GM21717 (cell line): ENCODE data around the gene KRCC1.

Source experiments
- ATAC-seq: cut with Tn5 transposase; IDR thresholded peaks from one replicate; pipeline ENCODE4 v1.9.1; 2021; ENCODE audit warnings: mild to moderate bottlenecking, moderate library complexity; ENCODE audit not compliant: unreplicated experiment

The KRCC1 gene

GRCh38 chr2:88055371-88056128 is at the start of gene KRCC1:
TSS of gene KRCC1 (minus strand) at chr2:88055783. CDS start at chr2:88028563, 27,220 bp downstream.
- ATAC-seq, result peak; percentile 98

- ATAC-seq, result no peak
These were observed 44.9 kb upstream of the KRCC1 start for GRCh38 chr2:88100489-88100858.

- ATAC-seq, result no peak
These were observed 44.4 kb upstream of the KRCC1 start for GRCh38 chr2:88099798-88100488.

- ATAC-seq, result no peak
These were observed 42.9 kb upstream of the KRCC1 start for GRCh38 chr2:88098558-88098900.

GRCh38 chr2:88097891-88098557 is 42.4 kb upstream of the KRCC1 start:
- ATAC-seq, result no peak

DNA sequence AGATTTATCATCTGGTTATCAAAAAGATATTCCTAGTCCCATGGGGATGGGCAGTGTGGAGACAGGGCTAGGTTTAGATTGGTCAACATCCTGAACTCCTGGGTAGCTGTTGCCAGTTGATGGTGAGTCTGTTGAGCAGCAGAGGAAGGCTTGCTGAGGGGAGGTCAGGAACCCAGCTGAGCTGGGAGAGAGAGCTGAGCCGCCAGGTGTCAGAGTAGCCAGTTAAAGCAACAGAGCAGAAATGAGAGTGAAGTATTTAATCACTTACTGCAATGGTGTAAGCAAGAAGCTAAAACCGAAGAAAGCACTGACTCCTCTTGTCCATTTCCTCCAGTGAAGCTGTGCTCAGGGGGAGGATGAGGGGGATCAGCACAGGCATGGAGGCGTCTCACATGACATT is 41.6 kb upstream of the KRCC1 start:
- no peak for ATAC-seq

GRCh38 chr2:88096708-88097107 is 41.1 kb upstream of the KRCC1 start:
- ATAC-seq, result no peak

GRCh38 chr2:88095022-88095421 is 39.4 kb upstream of the KRCC1 start:
- no peak for ATAC-seq

DNA sequence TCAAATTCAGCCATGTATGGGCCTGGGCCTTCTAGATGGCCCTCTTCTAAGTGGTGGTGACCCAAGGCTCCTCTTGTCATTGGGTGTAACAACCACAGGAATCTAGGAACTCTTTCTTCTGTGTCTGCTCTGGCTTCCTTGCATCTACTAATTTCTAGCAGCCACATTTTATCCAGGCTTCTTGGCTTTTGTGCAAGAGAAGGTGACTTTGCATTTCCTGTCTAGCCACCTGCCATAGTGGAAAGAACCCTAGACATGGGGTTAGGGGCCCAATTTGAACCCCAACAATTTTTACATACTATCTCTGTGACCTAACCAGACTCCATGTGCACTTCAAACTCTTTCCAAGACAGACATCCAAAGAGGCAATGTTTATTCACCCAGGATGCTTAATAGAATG is 37.2 kb upstream of the KRCC1 start:
- ATAC-seq, result no peak

DNA sequence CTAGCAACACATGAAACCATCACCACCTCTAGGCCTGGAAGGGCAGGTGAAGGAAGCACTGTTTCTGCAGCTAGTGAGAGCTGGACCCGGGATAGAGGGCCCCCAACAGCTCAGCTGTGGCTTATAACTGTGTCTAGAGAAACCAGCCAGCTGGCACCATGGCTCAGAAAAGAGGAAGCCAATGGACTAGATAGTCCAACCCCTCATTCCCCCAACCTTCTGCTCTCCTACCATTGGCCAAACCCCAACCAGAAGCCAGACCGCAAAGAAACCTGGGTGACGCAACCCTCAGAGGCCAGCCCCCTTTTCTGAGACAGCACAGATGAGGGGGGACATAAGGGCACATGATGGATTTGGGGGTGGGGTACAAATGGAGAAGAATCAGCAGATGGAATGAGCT is 36.4 kb upstream of the KRCC1 start:
- no peak for ATAC-seq

DNA sequence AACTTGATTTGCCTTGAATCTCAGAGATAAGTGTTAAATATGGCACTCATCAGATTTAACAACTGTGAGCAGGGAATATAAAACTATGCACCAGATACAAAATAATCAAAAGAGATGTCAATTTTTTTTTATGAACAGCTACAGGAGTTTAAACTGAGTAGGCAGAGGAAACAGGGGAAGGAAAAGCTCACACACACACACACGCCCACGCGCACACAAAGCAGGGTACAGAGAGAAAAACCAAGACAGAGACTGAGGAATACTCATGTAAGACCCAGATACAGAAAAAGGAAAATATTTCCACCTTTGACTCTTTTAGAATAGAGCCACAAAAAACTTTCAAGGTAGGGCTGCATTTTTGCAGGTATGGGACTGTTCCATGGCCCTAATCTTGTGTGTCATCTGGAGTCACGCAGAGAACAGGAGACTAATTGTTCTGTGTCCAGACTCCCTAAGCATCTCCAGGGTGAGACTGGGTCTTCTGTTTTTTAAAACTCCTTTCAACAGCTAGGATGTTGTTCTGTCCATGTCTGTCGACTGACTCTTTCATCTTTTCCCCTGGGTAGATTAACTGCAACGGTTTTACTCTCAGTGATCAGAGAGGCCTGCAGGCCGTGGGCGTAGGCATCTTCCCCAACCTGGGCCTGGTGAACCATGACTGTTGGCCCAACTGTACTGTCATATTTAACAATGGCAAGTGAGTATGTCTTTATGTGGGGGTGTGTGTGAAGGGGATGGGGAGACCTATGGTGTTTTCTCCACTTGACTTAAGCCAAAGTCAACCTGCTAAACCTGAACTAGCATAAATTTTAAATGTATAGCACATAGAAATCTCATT is 35.1 kb upstream of the KRCC1 start:
- ATAC-seq, result no peak

DNA sequence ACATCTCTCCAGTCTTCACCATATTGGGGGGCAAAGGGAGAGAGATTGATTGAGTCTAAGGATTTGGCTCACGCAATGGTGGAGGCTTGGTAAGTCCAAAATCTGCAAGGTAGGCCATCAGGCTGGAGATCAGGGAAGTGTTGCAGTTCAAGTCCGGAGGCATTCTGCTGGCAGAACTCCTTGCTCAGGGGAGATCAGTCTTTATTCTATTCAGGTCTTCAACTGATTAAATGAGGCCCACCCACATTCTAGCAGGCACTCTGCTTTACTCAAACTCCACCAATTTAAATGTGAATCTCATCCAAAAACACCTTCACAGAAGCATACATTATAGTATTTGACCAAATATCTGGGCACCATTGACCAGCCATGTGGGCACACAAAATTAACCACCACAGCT is 33.4 kb upstream of the KRCC1 start:
- no peak for ATAC-seq

DNA sequence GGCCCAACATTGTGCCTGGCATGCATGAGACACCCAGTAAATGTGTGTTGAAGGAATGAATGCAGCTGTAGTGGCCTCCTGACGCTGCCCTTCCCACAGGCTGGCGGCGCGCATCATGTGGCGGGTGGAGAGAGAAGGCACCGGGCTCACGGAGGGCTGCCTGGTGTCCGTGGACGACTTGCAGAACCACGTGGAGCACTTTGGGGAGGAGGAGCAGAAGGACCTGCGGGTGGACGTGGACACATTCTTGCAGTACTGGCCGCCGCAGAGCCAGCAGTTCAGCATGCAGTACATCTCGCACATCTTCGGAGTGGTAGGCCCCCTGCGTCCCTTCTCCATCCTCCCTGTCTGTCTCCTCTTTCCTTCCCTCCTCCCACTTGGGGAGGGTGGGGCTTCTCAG is 32.2 kb upstream of the KRCC1 start:
- no peak for ATAC-seq

DNA sequence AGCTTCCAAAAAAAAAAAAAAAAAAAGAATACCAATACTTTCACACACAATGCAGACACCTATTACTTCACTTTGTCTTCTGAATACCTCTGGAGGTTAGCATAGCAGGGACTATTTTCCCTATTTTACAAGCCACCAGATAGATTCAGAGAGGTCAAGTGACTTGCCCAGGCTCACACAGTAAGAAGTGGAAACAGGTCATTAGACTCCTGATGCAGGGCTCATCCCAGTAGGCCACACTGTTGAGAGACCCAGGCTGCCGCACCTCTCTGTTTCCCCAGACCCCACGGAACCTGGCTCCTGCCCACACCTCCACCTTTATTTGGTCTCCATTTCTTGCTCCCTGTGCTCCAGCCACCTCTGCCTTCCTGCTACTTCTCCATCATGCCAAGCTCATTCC is 31.5 kb upstream of the KRCC1 start:
- ATAC-seq, result no peak

- no peak for ATAC-seq
These were observed 30.8 kb upstream of the KRCC1 start for GRCh38 chr2:88086401-88086800.

DNA sequence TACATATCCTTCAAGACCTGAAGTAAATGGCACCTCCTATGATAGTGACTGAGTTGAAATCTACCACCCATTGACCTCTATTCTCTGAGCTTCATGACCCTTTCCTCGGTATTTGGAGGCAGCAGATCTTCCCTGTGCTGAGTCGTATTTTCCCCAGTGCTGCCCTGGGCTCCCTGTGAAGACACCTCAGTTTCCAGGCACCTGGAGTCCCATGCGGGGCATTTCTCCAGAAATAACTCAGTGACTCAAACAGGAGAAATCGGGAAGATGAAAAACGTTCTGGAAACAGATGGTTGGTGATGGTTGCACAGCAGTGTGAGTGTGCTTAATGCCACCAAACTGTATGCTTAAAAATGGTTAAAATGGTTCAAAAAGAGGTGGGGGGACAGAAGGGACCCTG is 30.0 kb upstream of the KRCC1 start:
- ATAC-seq, result no peak

DNA sequence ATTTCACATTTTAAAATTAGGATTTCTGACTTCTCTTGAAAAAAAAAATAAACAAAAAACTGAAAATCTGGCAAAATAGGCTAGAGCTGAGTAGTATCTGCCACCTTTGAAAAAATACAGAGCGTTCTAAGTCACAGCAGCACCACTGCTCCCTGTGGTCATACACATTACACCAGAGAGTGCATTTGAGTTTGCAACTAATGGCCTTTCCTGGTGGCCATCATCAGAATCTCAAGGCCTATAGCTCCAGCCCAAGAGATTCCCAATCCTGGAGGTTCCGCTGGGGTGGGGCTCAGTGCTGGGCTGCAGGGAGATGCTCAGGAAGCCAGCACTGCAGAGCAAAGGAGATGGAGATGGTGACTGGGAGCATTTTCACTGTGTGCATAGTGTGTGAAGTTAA is 29.5 kb upstream of the KRCC1 start:
- no peak for ATAC-seq

- no peak for ATAC-seq
These were observed 27.2 kb upstream of the KRCC1 start for GRCh38 chr2:88082781-88083180.

GRCh38 chr2:88081924-88082608 is 26.5 kb upstream of the KRCC1 start:
- no peak for ATAC-seq

DNA sequence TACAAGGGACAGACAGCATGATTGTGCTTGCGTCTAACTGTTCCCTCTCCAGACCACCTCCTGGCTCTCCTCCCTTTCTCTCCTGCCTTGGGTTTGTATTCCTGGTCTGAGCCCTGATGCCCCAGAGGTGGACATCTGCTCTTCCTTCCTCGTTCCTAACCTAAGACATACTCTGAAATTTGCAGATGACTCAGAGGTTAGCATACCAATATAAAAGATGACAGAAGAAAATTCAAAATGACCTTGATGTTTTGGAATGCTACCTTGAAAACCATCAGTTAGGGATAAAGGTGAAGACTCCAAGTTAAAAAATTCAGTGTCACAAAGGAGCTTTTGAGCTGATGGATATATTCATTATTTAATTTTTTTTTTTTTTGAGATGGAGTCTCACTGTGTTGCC is 25.0 kb upstream of the KRCC1 start:
- no peak for ATAC-seq
